Ovary (tissue), 9 donors: ENCODE results near the gene TM9SF1. TPM values are rescaled to one million over a fixed set of nuclear protein-coding genes. Genes with fewer than 3 reads are reported as not detected.
"Not testable (repeated sequence)": the region's sequence is repeated elsewhere in the genome, so short reads cannot be mapped to it uniquely, and the experiment has no call there.

ENCODE experiments used
- DNase-seq, 5 donors: peaks; one replicate each; pipeline ENCODE4 v3.0.0-alpha.2; 2019 to 2020
- H3K27ac ChIP-seq, 2 donors: fragments of 200-600 bp; one replicate each; pipeline versions ENCODE4 v1.5.1 to v1.8.0; 2019 to 2022
- H3K27me3 ChIP-seq: fragments of 200-600 bp; one replicate; pipeline ENCODE4 v1.8.0; 2022
- H3K36me3 ChIP-seq: fragments of 200-600 bp; sonication (generic); one replicate; pipeline ENCODE4 v1.5.1; 2019
- H3K4me1 ChIP-seq: one replicate; pipeline ENCODE4 v1.8.1; 2013; ENCODE audit warnings: mild to moderate bottlenecking, moderate library complexity; ENCODE audit not compliant: insufficient read depth
- H3K4me3 ChIP-seq: fragments of 200-600 bp; sonication (generic); one replicate; pipeline ENCODE4 v1.5.1; 2017
- H3K9me3 ChIP-seq, 2 donors: fragments of 200-600 bp in 1 of 2; sonication (generic) in 1 of 2; one replicate each; pipeline versions ENCODE4 v1.5.1 to v1.8.1; 2013 to 2019; ENCODE audit warnings: mild to moderate bottlenecking in 1 of 2, moderate library complexity in 1 of 2
- CTCF ChIP-seq, 3 donors: fragments of 450-650 bp in 2 of 3; fragments of 200-600 bp in 1 of 3; IDR thresholded peaks; one replicate each; pipeline versions ENCODE4 v1.5.1 to v1.8.0; 2016 to 2022; ENCODE audit warnings: antibody characterized with exemption in 3 of 3, mild to moderate bottlenecking in 1 of 3
- EP300 ChIP-seq: sonication (generic); formaldehyde crosslinking; IDR thresholded peaks from one replicate; pipeline ENCODE4 v1.6.1; 2017; ENCODE audit warnings: antibody characterized with exemption
- POLR2A ChIP-seq: fragments of 450-650 bp; IDR thresholded peaks from one replicate; pipeline ENCODE4 v1.6.1; 2017; ENCODE audit warnings: antibody characterized with exemption, mild to moderate bottlenecking, moderate library complexity
- WGBS, 3 donors: extraction: QIAGEN DNeasy Blood & Tissue Kit in 1 of 3; methylation state at CpG; one replicate each; pipeline versions ENCODE4 v1.1.5 to v1.1.7; 2013 to 2017; 5-methylcytosine and 5-hydroxymethylcytosine counted together
- intact Hi-C, 4 donors: fragments of 100-400 bp; cut with DNase I; formaldehyde crosslinking; loops; one replicate each; pipeline versions ENCODE4 v1.11.0 to v1.15.1; 2022 to 2023
- polyA plus RNA-seq, 2 donors: library from polyadenylated mRNA; stranded (reverse); fragments of 200-250 nt in 1 of 2; fragments of 350-450 nt in 1 of 2; fragmentation: Illumina TruSeq in 1 of 2; extraction: RNeasy Lipid Tissue Mini Kit (QIAGEN cat#74804) in 1 of 2; gene quantifications; one replicate each; pipeline ENCODE4 v1.2.3, GENCODE V29; 2013 to 2014
- total RNA-seq, 7 donors: library from RNA; depleted of rRNA in 2 of 7; stranded (reverse); fragments of >200 nt in 2 of 7; fragmentation: NEBNext Ultra II Directional in 3 of 7; extraction: Animal tissue kit (Norgen Biotek cat#: 25700) in 3 of 7; gene quantifications; one replicate each; pipeline versions ENCODE4 v1.1.0 to v1.2.4, GENCODE V29; 2016 to 2023
- donor health status: DM: no; HTN: no; CAD: no; lungs with moderate emphysema.
- donor health status: DM: no; HTN: no; CAD: no.
- donor health status: Bipolar disorder and iron deficiency.
- donor health status: DM: yes; HTN: yes; CAD: no.
- donor health status: DM: no; HTN: no; CAD: no.
- donor health status: DM: yes; HTN: yes; CAD: no.

Gene TM9SF1
- total and polyA plus RNA-seq, 9 donors, result 32.3 to 65.6 (median 44.9) TPM

GRCh38 chr14:24226473-24226872 lies 31.2 kb upstream of the TM9SF1 start:
- WGBS, 3 donors, result 77 to 79% (median 77%) methylated on average over 1 of the region's 1 CpG
- Histone ChIP-seq H3K4me3 (no peak overlapping the region), H3K27me3 (no peaks in the 10 kb centered on the region), H3K27ac (no peak overlapping the region), H3K9me3 (no peaks in the 10 kb centered on the region), H3K36me3 (no peaks in the 10 kb centered on the region), H3K4me1 (peaks cover 4% of the 10 kb centered on the region)
- no peak for TF ChIP-seq EP300
- TF ChIP-seq POLR2A, result no peak
- no peak for TF ChIP-seq CTCF (IDR thresholded peaks at IDR 0.05)
- intact Hi-C loops, result no loop called here
- DNase-seq, result no peak

- peak in 1 of 5 donors; percentile 19 for DNase-seq
- Histone ChIP-seq H3K4me3 (no peak overlapping the region), H3K27ac (no peak overlapping the region), H3K27me3 (no peaks in the 10 kb centered on the region), H3K36me3 (no peaks in the 10 kb centered on the region), H3K4me1 (no peaks in the 10 kb centered on the region), H3K9me3 (no peaks in the 10 kb centered on the region)
- intact Hi-C loops, result no loop called here
- WGBS, 3 donors, result 83 to 89% (median 87%) methylated on average over 7 of the region's 7 CpGs
- TF ChIP-seq CTCF (IDR thresholded peaks at IDR 0.05), result no peak
- TF ChIP-seq POLR2A, result no peak
- TF ChIP-seq EP300, result no peak
Measured at GRCh38 chr14:24224618-24225071, 29.4 kb upstream of the TM9SF1 start.

GRCh38 chr14:24222987-24223386 lies 27.7 kb upstream of the TM9SF1 start:
- 97 to 99% (median 99%) methylated on average over 4 of the region's 4 CpGs for WGBS, 3 donors
- intact Hi-C loops, H3K36me3 ChIP-seq, H3K27ac ChIP-seq, H3K27me3 ChIP-seq, H3K9me3 ChIP-seq, H3K4me1 ChIP-seq, H3K4me3 ChIP-seq: not testable (repeated sequence)
- DNase-seq, result peak in 1 of 5 donors; percentile 7

GRCh38 chr14:24219521-24219920 lies 24.3 kb upstream of the TM9SF1 start:
- Histone ChIP-seq H3K4me1 (no peaks in the 10 kb centered on the region), H3K27me3 (no peaks in the 10 kb centered on the region), H3K4me3 (no peak overlapping the region), H3K27ac (no peak overlapping the region), H3K9me3 (no peaks in the 10 kb centered on the region), H3K36me3 (no peaks in the 10 kb centered on the region)
- TF ChIP-seq CTCF (IDR thresholded peaks at IDR 0.05) (no peak), EP300 (no peak), POLR2A (no peak)
- WGBS, 3 donors, result 57 to 61% (median 60%) methylated on average over 3 of the region's 3 CpGs
- no peak for DNase-seq
- intact Hi-C loops, result no loop called here

- no peak overlapping the region for H3K4me3 ChIP-seq
- H3K27ac ChIP-seq, result no peak overlapping the region
- H3K9me3 ChIP-seq, result no peaks in the 10 kb centered on the region
- H3K36me3 ChIP-seq, result no peaks in the 10 kb centered on the region
- intact Hi-C loops, result no loop called here
- DNase-seq, result no peak
- no peaks in the 10 kb centered on the region for H3K4me1 ChIP-seq
- TF ChIP-seq EP300, result no peak
- TF ChIP-seq POLR2A, result no peak
- TF ChIP-seq CTCF (IDR thresholded peaks at IDR 0.05), result no peak
- H3K27me3 ChIP-seq, result no peaks in the 10 kb centered on the region
- 87 to 94% (median 89%) methylated on average over 4 of the region's 4 CpGs for WGBS, 3 donors
Measured at GRCh38 chr14:24219080-24219479, 23.8 kb upstream of the TM9SF1 start.

- H3K4me1 ChIP-seq, H3K9me3 ChIP-seq, intact Hi-C loops, H3K36me3 ChIP-seq, H3K27ac ChIP-seq, H3K4me3 ChIP-seq, H3K27me3 ChIP-seq: not testable (repeated sequence)
- peak in 1 of 5 donors; percentile 19 for DNase-seq
- 90 to 95% (median 94%) methylated on average over 1 of the region's 1 CpG for WGBS, 3 donors
Measured at GRCh38 chr14:24216876-24217275, 21.6 kb upstream of the TM9SF1 start.
